ENCODE measurements around the gene MYLK.

MYLK gene

GRCh38 chr3:123871946-123872345 lies 12.2 kb downstream of the MYLK start:
- DNase-seq: no peak

DNA sequence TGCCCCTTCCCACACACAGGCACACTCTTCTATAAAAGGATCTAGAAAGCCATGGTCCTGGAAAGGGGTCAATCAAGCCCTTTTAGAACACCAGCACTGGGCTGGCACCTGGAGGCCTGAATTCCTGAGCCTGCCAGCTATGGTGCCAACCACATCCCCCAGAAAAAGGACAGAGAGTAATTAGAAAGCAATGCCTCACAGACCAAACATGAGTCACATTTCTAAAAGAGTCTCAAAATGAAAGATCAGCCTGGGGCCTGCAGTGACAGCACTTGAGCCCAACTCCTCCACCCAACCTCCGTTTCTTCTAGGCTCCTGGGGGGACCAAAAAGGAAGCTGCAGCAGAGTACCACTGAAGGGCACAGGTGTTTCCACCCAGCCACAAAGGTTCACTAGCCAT lies 14.1 kb downstream of the MYLK start:
- no peak for DNase-seq

DNA sequence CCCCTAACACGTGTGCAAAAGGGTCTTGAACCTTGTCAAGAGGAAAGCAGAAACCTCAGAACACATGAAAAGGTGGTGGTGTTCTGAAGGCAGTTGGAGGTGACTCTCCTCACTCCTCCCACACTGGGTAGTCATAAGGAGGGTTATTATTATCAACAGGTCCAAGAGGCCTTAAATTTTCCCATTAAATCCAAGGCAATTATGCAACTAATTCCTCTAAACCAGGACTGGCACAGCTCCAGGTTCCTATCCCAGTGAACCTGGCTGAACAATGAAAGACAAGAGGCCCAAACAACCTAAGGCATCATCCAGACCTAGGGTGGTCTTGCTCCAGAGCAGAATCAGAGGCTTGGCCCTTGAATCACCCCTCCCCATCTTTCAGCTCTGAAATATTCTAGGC lies 15.0 kb downstream of the MYLK start:
- no peak for DNase-seq

GRCh38 chr3:123864706-123865105 lies 19.4 kb downstream of the MYLK start:
- DNase-seq: no peak

- DNase-seq: no peak
These were observed 22.0 kb downstream of the MYLK start for GRCh38 chr3:123862152-123862551.

DNA sequence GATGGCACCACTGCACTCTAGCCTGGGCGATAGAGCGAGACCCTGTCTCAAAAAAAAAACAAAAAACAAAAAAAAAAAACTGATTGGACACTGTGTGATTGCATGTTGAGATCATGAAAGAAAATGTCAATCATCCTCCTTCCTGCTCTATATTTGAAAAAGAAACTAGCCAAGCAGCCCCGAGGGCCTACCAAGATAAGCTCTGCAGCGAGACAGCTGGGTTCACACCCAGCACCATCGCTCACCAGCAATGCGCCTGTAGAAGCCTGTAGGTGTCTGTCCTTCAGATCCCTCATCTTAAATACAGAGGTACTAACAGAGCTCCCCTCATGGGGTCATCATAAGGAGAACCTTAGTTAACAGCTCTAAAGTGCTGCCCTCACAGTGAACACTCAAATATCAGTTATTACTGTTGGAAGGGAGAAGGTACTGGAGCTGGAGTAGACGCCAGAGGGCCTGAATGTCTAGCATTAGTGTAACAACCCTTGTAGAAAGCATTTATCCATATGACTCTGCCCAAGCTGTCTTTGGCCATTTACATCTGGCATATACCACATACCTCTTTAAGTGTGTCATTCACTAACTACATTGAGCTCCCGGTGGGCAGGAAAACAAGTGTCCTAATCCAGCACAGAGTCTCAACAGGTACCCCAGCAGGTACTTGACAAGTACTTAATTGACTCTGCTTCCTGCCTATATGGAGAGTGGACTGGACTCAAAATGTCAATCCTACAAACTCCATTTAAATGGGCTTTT lies 22.9 kb downstream of the MYLK start:
- DNase-seq: no peak

- DNase-seq: no peak
These were observed 25.0 kb downstream of the MYLK start for GRCh38 chr3:123859177-123859576.

GRCh38 chr3:123854905-123855304 lies 29.2 kb downstream of the MYLK start:
- no peak for DNase-seq

GRCh38 chr3:123853686-123854372 lies 30.3 kb downstream of the MYLK start:
- DNase-seq: no peak

DNA sequence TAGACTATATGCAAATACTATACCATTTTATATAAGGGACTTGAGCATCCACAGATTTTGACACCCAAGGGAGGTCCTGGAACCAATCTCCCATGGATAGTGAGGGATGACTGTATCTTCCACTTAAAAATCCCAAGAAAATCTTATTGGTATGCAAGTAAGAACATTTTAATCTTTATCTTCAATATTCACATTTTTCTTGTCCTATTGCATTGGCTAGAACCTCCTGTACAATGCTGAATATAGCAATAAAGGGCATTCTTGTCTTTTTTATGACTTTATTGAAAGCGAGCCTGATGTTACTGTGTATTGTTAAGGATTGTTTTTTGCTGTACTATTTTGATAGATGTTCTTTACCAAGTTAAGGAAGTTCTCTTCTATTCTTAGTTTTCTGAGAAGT lies 36.9 kb downstream of the MYLK start:
- no peak for DNase-seq

DNA sequence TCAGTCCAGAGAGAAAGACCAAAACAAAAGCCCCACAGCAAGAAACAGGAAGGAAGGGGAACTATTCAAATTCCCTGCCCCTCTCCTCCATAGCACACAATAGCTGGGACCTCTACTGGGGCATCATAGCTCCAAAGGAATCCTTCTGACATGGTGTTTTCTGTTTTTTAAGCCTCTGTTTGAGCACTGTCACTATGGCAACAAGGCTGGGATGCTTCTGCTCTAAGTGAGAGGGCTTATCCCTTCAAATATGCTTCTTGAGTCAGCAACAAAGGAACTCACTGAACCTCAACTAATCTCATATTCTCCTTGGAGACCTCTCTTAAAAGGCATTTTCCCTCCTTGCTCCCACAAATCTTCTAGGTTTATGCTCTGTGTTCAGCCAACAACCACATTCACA lies 40.5 kb downstream of the MYLK start:
- DNase-seq: no peak

DNA sequence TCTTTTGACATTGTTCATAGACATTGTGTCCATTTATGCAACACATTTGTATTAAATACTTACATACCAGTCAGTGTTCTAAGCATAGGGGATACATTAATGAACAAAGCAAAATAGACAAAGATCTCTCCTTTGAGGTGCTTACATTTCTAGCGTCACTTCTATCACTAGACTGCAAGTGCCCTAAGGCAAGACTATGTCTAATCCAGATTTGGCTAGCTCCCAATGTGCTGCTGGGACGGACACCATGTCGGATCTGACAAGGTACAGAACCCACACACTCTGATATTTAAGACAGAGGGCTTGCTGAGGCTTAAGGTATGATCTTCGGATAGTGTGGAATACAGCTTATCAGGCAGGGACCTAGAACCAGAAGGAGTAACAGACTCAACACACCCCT lies 41.4 kb downstream of the MYLK start:
- DNase-seq: no peak

GRCh38 chr3:123841476-123842238 lies 42.5 kb downstream of the MYLK start:
- no peak for DNase-seq

DNA sequence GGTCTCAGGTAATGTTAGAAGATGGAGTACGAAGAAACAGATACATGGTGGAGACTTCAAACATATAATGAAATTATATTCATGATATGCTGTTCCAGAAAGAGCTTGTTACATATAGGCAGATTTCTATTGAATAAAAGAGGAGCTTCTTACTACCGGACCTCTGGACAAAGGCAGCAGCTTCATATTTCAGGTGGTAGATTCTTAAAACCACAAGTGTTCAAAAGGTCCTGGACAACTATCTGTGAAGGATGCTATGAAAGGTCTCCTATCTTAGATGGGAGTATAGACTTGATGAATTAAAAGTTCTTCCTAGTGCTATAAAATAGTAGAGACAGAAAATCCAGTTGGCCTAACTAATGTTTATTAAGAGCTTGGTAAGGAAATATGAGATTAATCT lies 43.2 kb downstream of the MYLK start:
- DNase-seq: no peak

DNA sequence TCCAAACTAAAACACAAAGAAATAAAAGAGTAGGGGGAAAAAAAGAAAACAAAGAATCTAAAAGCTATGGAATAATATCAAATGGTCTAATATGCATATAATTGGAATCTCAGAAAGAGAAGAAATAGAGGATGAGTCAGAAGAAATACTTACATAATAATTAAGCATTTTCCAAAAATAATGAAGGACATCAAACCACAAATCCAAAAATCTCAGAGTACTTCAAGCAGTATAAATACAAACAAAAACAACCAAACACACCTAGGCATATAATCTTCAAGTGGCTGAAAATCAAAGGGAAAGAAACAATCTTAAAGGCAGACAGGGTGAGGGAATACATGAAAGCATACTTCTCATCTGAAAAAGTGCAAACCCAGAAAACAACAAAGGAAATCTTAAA lies 46.3 kb downstream of the MYLK start:
- DNase-seq: no peak

- no peak for DNase-seq
These were observed 49.5 kb downstream of the MYLK start for GRCh38 chr3:123834631-123835030.

GRCh38 chr3:123833398-123833785 lies 50.7 kb downstream of the MYLK start:
- no peak for DNase-seq

DNA sequence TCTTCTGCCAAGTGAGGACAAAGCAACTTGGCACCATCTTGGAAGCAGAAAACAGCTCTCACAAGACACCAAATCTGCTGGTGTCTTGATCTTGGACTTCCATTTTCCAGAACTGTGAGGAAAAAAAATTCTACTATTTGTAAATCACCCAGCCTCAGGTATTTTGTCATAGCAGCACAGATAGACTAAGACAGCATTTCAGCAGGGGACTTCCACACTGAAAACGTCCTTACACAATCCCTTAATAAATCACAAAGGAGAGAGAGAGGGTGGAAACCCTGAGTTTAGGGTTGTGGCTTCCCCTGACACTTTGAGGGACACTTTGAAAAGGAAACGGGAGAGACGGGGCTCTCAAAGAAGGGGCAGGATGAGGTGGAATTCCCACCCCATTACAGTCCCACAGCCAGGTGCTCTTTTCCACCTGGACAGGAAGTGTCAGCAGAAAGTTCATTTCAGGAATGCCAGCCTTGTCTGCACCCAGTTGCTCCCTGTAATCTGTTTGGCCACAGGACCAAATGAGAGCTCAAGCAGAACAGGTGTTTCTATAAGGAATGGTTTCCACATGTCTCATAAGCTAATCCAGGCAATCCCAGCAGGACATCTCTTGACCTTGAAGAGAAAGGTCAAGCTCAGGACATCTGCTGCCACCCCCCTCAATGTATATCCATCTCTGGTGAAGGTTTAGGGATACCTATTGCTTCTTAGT lies 51.3 kb downstream of the MYLK start:
- DNase-seq: no peak

DNA sequence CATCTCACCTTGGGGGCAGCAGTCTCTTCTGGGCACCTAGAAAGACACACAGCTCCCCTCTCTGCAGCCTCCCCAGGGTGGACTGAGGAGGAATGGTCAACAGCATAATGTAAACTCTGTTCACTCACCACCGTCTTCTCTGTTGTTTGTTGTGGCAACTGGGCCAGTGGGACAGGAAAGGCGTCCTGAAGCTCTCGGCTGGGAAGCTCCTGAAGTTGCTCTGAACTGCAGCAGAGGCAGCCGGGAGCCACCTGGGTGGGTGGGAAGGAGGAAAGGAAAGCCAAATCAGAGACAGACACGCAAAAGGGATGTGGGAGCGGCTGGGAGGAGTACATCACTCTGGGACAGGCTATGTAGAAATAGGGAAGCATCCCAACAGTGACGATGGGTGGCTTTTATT lies 52.7 kb downstream of the MYLK start:
- DNase-seq: no peak

DNA sequence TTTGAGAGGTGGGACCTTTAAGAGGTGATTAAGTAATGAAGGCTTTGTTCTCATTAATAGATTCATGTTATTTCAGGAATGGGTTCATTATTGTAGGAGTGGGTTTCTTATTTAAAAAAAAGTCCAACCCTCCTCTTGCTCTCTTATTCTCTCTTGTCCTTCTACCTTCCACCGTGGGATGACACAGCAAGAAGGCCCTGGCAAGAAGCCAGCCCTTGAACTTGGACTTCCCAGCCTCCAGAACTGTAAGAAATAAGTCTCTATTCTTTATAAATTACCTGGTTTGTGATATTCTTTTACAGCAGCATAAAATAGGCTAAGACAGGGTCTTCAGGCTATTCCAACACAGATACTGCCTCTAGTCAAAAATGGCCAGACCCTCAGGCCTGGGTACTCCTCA lies 62.2 kb downstream of the MYLK start:
- no peak for DNase-seq

DNA sequence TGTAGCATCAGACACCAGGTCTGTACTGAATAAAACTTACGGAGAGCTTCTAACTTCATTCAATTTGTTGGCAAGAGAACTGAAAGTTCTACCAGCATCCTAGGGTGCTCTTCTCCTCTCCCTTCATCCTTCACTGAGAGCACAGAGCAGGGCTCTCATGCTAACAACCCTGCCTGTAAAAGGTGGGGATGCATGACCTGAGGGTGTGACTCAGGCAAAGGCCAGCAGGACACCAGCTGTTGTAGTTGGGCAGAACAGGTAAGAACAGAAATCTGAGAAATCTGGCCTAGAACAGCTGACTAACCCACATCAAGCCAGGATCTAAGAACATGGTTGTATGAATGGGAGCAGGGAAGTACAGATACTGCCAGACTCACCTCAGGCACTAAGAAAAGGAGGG lies 64.2 kb downstream of the MYLK start:
- DNase-seq: no peak

- no peak for DNase-seq
These were observed 65.2 kb downstream of the MYLK start for GRCh38 chr3:123818921-123819429.

GRCh38 chr3:123818324-123818920 lies 65.7 kb downstream of the MYLK start:
- DNase-seq: no peak

Data from CD4-positive, alpha-beta T cell treated with Interferon alpha-2 for 1 hour (primary cell).